Uterus (tissue), 4 donors: ENCODE measurements around the gene PDE1C. TPM values are rescaled to one million over a fixed set of nuclear protein-coding genes. Genes with fewer than 3 reads are reported as not detected.

Experiments used
- DNase-seq, 2 donors: peaks; one replicate each; pipeline ENCODE4 v3.0.0-alpha.2; 2019 to 2020
- H3K27ac ChIP-seq, 2 donors: fragments of 200-600 bp; sonication (generic); 1 replicate in 1 of 2; 2 replicates in 1 of 2; pipeline ENCODE4 v1.5.1; 2016 to 2018
- H3K27me3 ChIP-seq, 2 donors: fragments of 200-600 bp; sonication (generic); one replicate each; pipeline ENCODE4 v1.5.1; 2018 to 2019; ENCODE audit warnings: control low read depth in 1 of 2
- H3K36me3 ChIP-seq, 2 donors: fragments of 200-600 bp; sonication (generic); one replicate each; pipeline ENCODE4 v1.5.1; 2019; ENCODE audit warnings: control low read depth in 1 of 2
- H3K4me1 ChIP-seq, 2 donors: fragments of 200-600 bp; sonication (generic); one replicate each; pipeline ENCODE4 v1.5.1; 2018 to 2019; ENCODE audit warnings: control low read depth in 1 of 2
- H3K4me3 ChIP-seq, 2 donors: fragments of 200-600 bp; sonication (generic); 1 replicate in 1 of 2; 2 replicates in 1 of 2; pipeline ENCODE4 v1.5.1; 2018 to 2019; ENCODE audit warnings: mild to moderate bottlenecking in 1 of 2
- H3K9me3 ChIP-seq, 2 donors: fragments of 200-600 bp; sonication (generic); one replicate each; pipeline ENCODE4 v1.5.1; 2019; ENCODE audit warnings: control low read depth in 1 of 2
- POLR2A ChIP-seq, 2 donors: fragments of 450-650 bp; IDR thresholded peaks; one replicate each; pipeline ENCODE4 v1.6.1; 2016; ENCODE audit warnings: antibody characterized with exemption in 2 of 2, mild to moderate bottlenecking in 1 of 2, moderate library complexity in 1 of 2
- intact Hi-C: fragments of 100-400 bp; cut with DNase I; formaldehyde crosslinking; loops from one replicate; pipeline ENCODE4 v1.15.1; 2023; ENCODE audit warnings: low total_unique reads
- total RNA-seq, 4 donors: library from RNA; depleted of rRNA in 3 of 4; stranded (reverse); fragments of >200 nt in 3 of 4; gene quantifications; one replicate each; pipeline versions ENCODE4 v1.1.0 to v1.2.4, GENCODE V29; 2014 to 2023
- TF ChIP-seq, protein P1 (sequence below), 4 experiments: fragments of 200-600 bp in 2 of 4; fragments of 450-650 bp in 2 of 4; sonication (generic) in 2 of 4; IDR thresholded peaks; one replicate each; pipeline ENCODE4 v1.5.1; 2016 to 2019; ENCODE audit warnings: antibody characterized with exemption in 4 of 4, mild to moderate bottlenecking in 2 of 4, moderate library complexity in 1 of 4
- donor health status: DM: yes; HTN: yes; CAD: no.

The PDE1C gene
- total RNA-seq, 4 donors from 2014 or later: 5.9 to 26.4 (median 13.7) TPM

DNA sequence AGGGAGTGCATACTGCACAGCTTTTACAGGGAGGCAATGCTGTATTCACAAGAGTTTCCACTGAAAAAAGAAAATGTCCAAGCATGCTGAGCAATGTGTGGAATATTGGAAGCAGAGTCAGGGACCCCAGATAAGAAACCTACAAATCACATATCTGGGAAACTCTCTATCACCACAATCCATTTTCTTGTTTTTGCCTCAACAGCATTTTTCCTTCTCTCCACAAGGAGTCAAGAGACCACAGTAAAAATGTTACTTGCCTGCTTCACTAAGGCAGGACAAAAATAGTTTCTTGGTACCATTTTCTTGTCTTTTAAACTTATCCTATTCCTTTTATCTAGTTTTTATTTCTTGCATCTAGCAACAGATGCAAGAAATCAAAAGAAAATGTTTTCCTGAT lies 19.5 kb upstream of the PDE1C start:
- intact Hi-C loops: no loop called here
- no peak for DNase-seq
- H3K9me3 ChIP-seq: no peaks in the 10 kb centered on the region
- no peaks in the 10 kb centered on the region for H3K4me1 ChIP-seq
- TF ChIP-seq POLR2A (IDR thresholded peaks at IDR 0.05): no peak
- TF ChIP-seq, protein P1, sequence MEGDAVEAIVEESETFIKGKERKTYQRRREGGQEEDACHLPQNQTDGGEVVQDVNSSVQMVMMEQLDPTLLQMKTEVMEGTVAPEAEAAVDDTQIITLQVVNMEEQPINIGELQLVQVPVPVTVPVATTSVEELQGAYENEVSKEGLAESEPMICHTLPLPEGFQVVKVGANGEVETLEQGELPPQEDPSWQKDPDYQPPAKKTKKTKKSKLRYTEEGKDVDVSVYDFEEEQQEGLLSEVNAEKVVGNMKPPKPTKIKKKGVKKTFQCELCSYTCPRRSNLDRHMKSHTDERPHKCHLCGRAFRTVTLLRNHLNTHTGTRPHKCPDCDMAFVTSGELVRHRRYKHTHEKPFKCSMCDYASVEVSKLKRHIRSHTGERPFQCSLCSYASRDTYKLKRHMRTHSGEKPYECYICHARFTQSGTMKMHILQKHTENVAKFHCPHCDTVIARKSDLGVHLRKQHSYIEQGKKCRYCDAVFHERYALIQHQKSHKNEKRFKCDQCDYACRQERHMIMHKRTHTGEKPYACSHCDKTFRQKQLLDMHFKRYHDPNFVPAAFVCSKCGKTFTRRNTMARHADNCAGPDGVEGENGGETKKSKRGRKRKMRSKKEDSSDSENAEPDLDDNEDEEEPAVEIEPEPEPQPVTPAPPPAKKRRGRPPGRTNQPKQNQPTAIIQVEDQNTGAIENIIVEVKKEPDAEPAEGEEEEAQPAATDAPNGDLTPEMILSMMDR (IDR thresholded peaks at IDR 0.05): no peak
- no peak overlapping the region for H3K27ac ChIP-seq
- no peak overlapping the region for H3K4me3 ChIP-seq
- no peaks in the 10 kb centered on the region for H3K36me3 ChIP-seq
- H3K27me3 ChIP-seq: no peaks in the 10 kb centered on the region

DNA sequence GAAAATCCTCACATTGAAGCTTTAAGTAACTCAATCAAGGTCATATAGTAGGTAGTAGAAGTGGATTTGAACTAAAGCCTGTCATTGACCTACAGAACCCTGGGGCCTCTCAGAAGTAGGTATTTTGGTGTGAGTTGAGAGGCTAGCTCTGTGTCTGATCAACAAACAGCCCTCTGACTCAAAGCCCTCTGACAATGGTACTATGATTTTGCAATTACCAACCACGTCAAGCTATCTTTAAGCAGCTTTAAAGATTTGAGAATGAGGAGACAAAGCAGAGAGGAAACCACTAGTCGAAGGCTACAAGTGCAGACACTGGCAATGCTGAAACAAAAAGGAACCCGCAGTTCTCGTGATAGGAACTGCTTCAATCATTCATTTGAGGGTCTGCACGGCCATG lies 19.0 kb upstream of the PDE1C start:
- intact Hi-C loops: no loop called here
- Histone ChIP-seq H3K4me3 (no peak overlapping the region), H3K27ac (no peak overlapping the region), H3K4me1 (no peaks in the 10 kb centered on the region), H3K9me3 (no peaks in the 10 kb centered on the region), H3K36me3 (no peaks in the 10 kb centered on the region), H3K27me3 (no peaks in the 10 kb centered on the region)
- no peak for TF ChIP-seq POLR2A (IDR thresholded peaks at IDR 0.05)
- TF ChIP-seq, protein P1 (IDR thresholded peaks at IDR 0.05): no peak
- DNase-seq: no peak

DNA sequence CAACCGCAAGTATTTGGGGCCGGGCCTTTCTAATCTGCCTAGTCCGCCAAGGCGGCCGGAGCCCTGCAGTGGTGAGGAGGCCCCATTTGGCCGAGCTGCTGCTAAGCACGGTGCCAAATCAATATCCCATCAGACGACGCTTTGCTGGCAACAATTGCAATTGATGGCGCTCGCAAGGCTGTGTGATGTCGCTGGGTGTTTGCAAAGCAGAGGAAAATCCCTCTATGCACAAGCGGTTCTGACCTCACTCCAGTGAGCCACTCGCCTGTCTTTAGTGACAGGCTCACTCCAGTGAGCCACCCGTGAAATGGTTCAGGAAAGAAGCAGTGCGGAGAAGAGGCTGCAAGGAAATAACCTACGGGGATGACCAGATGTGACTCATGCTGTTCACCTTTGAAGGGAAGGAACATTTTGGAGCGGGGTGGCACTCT lies 18.3 kb upstream of the PDE1C start:
- no peak for DNase-seq
- intact Hi-C loops: no loop called here
- Histone ChIP-seq H3K27me3 (no peaks in the 10 kb centered on the region), H3K9me3 (no peaks in the 10 kb centered on the region), H3K36me3 (no peaks in the 10 kb centered on the region), H3K27ac (no peak overlapping the region), H3K4me1 (no peaks in the 10 kb centered on the region), H3K4me3 (no peak overlapping the region)
- TF ChIP-seq POLR2A (IDR thresholded peaks at IDR 0.05): no peak
- TF ChIP-seq, protein P1 (IDR thresholded peaks at IDR 0.05): no peak

DNA sequence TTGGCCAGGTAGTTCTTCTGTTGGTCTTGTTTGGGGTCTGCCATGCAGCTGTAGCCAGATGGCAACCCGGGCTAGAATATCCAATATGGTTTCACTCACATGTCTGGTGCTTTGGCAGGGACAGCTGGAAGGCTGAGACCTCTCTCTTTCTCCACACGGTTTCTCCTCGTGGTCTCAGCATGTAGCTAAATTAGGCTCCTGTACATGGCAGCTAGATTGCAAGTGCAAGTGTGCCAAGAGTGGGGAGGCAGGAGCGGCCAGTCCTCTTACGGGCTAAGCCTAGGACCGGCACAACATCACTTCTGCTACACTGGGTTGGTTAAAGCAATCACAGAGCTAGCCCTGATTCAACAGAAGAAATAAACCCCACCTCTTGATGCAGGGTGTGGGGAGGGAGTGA lies 9.3 kb upstream of the PDE1C start:
- intact Hi-C loops: no loop called here

DNA sequence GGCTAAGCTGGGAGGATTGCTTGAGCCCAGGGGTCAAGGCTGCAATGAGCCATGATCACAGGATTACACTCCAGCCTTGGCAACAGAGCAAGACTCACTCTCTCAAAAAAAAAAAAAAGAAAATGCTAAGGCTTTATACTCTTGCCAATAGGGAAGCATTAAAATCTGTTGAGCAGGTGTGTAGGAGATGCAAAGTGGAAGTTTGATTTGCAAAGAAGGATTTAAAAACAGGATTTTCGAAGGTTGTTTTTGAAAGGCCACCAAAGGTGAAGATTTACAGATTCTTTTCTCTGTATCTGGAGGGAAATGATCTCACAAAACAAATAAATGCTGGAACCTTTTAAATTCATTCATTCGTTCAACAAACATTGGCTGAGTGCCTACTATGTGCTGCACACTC lies 8.6 kb upstream of the PDE1C start:
- intact Hi-C loops: no loop called here
- Histone ChIP-seq H3K4me1 (no peaks in the 10 kb centered on the region), H3K27ac (no peak overlapping the region), H3K27me3 (no peaks in the 10 kb centered on the region), H3K36me3 (no peaks in the 10 kb centered on the region), H3K4me3 (no peak overlapping the region), H3K9me3 (no peaks in the 10 kb centered on the region)
- TF ChIP-seq POLR2A (IDR thresholded peaks at IDR 0.05): no peak
- TF ChIP-seq, protein P1 (IDR thresholded peaks at IDR 0.05): no peak
- DNase-seq: no peak

More for the DNA sequence above, 9.3 kb upstream of the PDE1C start:
- no peaks in the 10 kb centered on the region for H3K36me3 ChIP-seq
- TF ChIP-seq POLR2A (IDR thresholded peaks at IDR 0.05): no peak
- TF ChIP-seq, protein P1 (IDR thresholded peaks at IDR 0.05): no peak
- no peaks in the 10 kb centered on the region for H3K9me3 ChIP-seq
- H3K27me3 ChIP-seq: no peaks in the 10 kb centered on the region
- H3K4me3 ChIP-seq: no peak overlapping the region
- H3K4me1 ChIP-seq: no peaks in the 10 kb centered on the region
- no peak overlapping the region for H3K27ac ChIP-seq
- DNase-seq: no peak
